22Rv1 (cell line): Measurements from ENCODE around the gene THRA.

ENCODE experiments used
- H3K27ac ChIP-seq: fragments of 450-650 bp; 2 replicates; pipeline ENCODE4 v1.5.1; 2017
- ZFX ChIP-seq: fragments of 450-650 bp; IDR thresholded peaks from 2 replicates; pipeline ENCODE4 v1.6.1; 2017; ENCODE audit warnings: antibody characterized with exemption, borderline replicate concordance
- TF ChIP-seq, protein P1 (sequence below): fragments of 450-650 bp; IDR thresholded peaks from 2 replicates; pipeline ENCODE4 v1.5.1; 2017; ENCODE audit warnings: mild to moderate bottlenecking

THRA gene

DNA sequence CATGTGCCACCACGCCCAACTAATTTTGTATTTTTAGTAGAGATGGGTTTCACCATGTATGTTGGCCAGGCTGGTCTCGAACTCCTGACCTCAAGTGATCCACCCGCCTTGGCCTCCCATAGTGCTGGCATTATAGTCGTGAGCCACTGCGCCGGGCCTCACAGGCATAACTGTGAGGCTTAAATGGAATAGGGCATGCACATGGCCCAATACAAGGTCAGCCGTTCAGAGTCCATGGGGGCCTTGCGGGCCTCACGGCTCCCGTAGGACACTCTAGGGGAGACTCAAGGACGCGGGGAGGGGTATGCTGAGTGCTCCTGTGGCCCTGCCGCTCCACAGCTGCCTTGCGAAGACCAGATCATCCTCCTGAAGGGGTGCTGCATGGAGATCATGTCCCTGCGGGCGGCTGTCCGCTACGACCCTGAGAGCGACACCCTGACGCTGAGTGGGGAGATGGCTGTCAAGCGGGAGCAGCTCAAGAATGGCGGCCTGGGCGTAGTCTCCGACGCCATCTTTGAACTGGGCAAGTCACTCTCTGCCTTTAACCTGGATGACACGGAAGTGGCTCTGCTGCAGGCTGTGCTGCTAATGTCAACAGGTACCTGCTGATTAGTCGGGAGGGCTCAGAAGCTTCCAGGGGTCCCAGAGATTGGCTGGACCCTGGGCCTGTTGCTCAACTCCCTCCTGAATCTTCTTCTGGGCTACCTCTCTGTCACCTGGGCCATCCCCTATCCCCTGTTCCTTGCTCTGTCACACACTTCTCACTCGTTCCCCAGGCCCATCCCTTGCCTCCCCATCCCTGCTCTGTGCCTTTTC lies 25.3 kb downstream of the THRA start:
- TF ChIP-seq, protein P1, sequence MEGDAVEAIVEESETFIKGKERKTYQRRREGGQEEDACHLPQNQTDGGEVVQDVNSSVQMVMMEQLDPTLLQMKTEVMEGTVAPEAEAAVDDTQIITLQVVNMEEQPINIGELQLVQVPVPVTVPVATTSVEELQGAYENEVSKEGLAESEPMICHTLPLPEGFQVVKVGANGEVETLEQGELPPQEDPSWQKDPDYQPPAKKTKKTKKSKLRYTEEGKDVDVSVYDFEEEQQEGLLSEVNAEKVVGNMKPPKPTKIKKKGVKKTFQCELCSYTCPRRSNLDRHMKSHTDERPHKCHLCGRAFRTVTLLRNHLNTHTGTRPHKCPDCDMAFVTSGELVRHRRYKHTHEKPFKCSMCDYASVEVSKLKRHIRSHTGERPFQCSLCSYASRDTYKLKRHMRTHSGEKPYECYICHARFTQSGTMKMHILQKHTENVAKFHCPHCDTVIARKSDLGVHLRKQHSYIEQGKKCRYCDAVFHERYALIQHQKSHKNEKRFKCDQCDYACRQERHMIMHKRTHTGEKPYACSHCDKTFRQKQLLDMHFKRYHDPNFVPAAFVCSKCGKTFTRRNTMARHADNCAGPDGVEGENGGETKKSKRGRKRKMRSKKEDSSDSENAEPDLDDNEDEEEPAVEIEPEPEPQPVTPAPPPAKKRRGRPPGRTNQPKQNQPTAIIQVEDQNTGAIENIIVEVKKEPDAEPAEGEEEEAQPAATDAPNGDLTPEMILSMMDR: no peak

DNA sequence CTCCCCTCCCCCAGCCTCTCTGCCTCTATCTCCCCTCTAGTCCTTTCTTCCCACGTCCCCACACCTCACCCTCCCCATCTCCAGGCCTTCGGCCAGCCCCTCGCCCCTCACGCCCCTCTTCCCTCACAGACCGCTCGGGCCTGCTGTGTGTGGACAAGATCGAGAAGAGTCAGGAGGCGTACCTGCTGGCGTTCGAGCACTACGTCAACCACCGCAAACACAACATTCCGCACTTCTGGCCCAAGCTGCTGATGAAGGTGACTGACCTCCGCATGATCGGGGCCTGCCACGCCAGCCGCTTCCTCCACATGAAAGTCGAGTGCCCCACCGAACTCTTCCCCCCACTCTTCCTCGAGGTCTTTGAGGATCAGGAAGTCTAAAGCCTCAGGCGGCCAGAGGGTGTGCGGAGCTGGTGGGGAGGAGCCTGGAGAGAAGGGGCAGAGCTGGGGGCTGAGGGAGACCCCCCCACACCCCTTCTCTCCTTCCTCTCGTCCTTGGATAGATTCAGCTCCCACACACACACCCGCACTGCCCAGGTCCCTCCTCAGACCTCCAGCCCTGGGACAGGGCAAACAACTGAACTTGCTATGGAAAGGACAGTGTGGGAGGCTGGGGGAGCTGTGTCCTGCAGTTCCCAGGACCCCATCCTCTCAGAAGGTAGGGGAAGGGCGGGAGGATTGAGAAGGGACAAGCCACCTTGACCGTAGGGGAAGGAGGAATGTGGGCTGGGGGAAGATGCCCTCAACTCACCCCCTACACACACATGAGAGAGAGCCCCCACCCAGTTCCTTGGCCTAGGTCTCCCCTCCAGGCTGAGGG lies 26.5 kb downstream of the THRA start:
- TF ChIP-seq, protein P1: no peak
- TF ChIP-seq ZFX: no peak
- H3K27ac ChIP-seq: no peak overlapping the region

More for the DNA sequence above, 25.3 kb downstream of the THRA start:
- no peak overlapping the region for H3K27ac ChIP-seq

GRCh38 chr17:40090237-40091119 lies 27.7 kb downstream of the THRA start:
- no peak for TF ChIP-seq ZFX
- TF ChIP-seq, protein P1: no peak
- H3K27ac ChIP-seq: no peak overlapping the region

DNA sequence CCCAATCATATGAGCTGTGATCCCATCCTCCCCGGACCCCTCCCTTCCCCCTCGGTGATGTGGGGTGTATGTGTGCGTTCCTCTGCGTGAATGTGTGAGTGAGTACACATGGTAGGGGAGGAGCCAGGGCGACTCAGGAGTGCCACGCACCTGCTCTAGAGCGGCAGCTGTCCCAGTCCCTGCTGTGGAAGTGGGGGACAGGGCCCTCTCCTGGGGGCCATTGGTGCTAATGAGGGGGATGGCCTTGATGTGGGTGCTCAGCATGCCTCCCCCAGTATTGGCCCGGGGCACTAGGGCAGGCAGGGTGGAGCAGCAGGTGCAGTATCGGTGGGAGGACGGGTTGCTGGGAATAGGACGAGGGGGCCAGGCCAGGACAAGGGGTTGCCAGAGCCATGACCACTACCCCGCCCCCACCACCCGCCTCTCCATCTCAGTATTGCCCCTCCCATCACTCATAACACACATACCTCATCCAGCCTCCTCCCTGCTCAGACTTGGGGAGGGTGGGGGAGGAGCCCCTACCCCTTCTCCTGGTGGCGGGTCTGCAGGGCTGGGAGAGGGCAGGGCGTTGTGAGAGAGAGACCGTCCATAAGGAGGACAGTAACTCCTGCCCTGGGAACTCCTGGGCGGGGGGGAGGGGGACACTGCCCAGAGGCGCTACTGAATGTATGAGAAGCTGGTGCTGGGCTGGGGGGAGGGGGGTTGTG lies 29.1 kb downstream of the THRA start:
- H3K27ac ChIP-seq: no peak overlapping the region

DNA sequence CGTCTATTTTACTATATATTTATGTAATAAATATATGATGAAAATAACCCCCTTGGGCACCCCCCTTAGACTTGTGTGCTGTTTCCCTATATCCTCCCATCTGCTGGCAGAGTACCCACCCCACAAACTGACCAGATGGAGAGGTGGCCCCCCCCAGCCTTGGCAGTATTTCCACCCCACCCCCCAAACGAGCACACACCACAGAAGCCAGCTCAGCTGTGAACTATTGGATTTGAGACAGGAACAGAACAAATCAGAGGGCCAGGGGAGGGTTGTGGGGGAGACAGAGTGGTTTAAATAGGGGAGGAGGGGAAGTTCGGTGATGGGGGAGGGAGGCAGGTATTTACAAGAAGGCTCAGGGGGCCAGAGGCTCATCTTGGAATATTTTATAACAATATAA lies 29.8 kb downstream of the THRA start:
- TF ChIP-seq, protein P1: no peak
- no peak for TF ChIP-seq ZFX
- H3K27ac ChIP-seq: no peak overlapping the region

More for the DNA sequence above, 29.1 kb downstream of the THRA start:
- TF ChIP-seq ZFX: no peak
- TF ChIP-seq, protein P1: no peak

- TF ChIP-seq, protein P1: no peak
- no peak for TF ChIP-seq ZFX
- no peak overlapping the region for H3K27ac ChIP-seq
These were observed 30.3 kb downstream of the THRA start for GRCh38 chr17:40093005-40093579.
